ENCODE data around the gene UBTD1. TPM values are rescaled to one million over a fixed set of nuclear protein-coding genes. Genes with fewer than 3 reads are reported as not detected.
A peak's percentile ranks its signal among the peaks of the same experiment; 100 is the strongest.

Gene UBTD1
- total RNA-seq, 1 experiment from 2014 or later: 9.3 TPM

DNA sequence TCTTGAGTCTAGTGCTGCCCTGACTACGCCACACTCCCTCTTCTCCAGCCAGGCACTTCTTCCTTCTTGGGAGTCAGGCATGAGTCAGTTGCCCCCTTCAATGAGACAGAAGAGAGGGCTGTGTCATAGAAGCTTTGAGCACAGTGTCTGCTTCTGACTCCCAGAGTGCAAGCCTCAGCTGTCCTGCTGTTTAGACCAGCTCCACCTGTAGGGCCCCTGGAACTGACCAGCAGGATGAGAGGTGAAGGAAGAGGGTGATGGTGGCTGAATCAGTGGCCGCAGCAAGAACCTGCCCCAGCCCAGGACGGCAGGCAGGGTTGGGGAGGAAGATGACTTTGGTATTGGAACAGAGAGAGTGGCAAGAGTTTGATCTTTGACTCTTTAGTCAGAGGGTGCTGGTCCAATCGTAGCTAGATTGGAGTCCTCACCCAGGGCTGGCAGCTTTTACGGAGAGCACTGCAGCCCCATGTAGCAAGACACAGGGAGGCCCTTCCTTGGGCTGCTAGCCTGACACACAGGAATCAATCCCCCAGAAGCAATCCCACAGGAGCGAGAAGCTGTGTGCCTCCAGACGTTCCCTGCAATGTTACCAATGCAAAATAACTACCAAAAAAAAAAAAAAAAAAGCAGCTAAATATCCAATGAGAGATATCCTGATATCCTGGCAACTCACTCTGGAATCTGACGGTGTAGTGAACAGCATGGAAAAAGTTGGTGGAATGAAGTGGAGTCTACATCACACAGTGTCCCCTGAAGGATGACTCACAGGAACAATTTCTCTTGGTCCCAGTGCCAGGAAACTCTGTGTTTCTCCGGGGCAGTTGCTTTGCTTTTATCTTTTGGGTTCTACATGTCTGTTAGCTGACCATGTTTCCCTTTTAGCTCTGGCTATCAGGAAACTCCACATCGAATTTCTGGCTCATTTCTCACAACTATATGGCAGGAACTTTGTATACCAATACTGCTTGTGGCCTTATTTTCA is 97.7 kb downstream of the UBTD1 start:
- peaks cover 24% of the 10 kb centered on the region for H3K4me1 Mint-ChIP-seq (ENCODE audit: low read depth, unreplicated experiment)
- peak overlapping the region; percentile 60 for H3K27ac Mint-ChIP-seq (ENCODE audit: unreplicated experiment)
- no peaks in the 10 kb centered on the region for H3K27me3 Mint-ChIP-seq (ENCODE audit: unreplicated experiment)
- H3K9me3 Mint-ChIP-seq (ENCODE audit: low read depth, unreplicated experiment): no peaks in the 10 kb centered on the region
- CTCF ChIA-PET: interaction anchor here (0.6 to 2.0 kb wide), 6 partner anchors 12 to 122 kb away, joined by 3 to 10 read pairs (median 4); partner anchors contain the start of genes ANKRD2 and HOGA1
- TF ChIP-seq, protein P1, sequence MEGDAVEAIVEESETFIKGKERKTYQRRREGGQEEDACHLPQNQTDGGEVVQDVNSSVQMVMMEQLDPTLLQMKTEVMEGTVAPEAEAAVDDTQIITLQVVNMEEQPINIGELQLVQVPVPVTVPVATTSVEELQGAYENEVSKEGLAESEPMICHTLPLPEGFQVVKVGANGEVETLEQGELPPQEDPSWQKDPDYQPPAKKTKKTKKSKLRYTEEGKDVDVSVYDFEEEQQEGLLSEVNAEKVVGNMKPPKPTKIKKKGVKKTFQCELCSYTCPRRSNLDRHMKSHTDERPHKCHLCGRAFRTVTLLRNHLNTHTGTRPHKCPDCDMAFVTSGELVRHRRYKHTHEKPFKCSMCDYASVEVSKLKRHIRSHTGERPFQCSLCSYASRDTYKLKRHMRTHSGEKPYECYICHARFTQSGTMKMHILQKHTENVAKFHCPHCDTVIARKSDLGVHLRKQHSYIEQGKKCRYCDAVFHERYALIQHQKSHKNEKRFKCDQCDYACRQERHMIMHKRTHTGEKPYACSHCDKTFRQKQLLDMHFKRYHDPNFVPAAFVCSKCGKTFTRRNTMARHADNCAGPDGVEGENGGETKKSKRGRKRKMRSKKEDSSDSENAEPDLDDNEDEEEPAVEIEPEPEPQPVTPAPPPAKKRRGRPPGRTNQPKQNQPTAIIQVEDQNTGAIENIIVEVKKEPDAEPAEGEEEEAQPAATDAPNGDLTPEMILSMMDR (IDR thresholded peaks at IDR 0.05; ENCODE audit: unreplicated experiment): no peak
- no TSS peak for BruUV-seq (replicated peaks)
- peak; percentile 16 for DNase-seq
- intact Hi-C loops (cut with micrococcal nuclease; ENCODE audit: unreplicated experiment): no loop called here
- no peaks in the 10 kb centered on the region for H3K36me3 Mint-ChIP-seq (ENCODE audit: insufficient read depth, unreplicated experiment)
- H3K4me3 Mint-ChIP-seq (ENCODE audit: low read depth, unreplicated experiment): peak overlapping the region; percentile 22

DNA sequence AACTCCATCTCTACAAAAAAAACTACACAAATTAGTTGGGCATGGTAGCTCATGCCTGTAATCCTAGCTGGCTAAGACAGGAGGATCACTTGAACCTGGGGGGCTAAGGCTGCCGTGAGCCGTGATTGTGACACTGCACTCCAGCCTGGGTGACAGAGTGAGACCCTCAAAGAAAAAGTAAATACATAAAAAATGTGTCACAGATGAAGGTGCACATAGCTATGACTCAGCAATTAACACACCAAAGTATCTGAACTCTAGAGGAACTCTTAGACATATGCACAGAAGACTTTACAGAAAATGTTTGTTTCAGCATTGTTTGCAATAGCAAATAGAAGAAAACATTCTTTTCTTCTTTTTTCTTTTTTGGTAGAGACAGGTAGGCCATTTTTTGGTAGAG is 99.1 kb downstream of the UBTD1 start:
- intact Hi-C loops (cut with micrococcal nuclease; ENCODE audit: unreplicated experiment): no loop called here
- TF ChIP-seq, protein P1 (IDR thresholded peaks at IDR 0.05; ENCODE audit: unreplicated experiment): no peak
- CTCF ChIA-PET: interaction anchor here (1.0 kb wide), 1 partner anchor 25 kb away, joined by 3 read pairs; the partner anchor contains the start of gene ANKRD2
- no TSS peak for BruUV-seq (replicated peaks)
- H3K4me1 Mint-ChIP-seq (ENCODE audit: low read depth, unreplicated experiment): peaks cover 24% of the 10 kb centered on the region
- peak overlapping the region; percentile 69 for H3K27ac Mint-ChIP-seq (ENCODE audit: unreplicated experiment)
- H3K4me3 Mint-ChIP-seq (ENCODE audit: low read depth, unreplicated experiment): no peak overlapping the region
- no peaks in the 10 kb centered on the region for H3K27me3 Mint-ChIP-seq (ENCODE audit: unreplicated experiment)
- no peak for DNase-seq
- H3K36me3 Mint-ChIP-seq (ENCODE audit: insufficient read depth, unreplicated experiment): no peaks in the 10 kb centered on the region
- H3K9me3 Mint-ChIP-seq (ENCODE audit: low read depth, unreplicated experiment): no peaks in the 10 kb centered on the region

DNA sequence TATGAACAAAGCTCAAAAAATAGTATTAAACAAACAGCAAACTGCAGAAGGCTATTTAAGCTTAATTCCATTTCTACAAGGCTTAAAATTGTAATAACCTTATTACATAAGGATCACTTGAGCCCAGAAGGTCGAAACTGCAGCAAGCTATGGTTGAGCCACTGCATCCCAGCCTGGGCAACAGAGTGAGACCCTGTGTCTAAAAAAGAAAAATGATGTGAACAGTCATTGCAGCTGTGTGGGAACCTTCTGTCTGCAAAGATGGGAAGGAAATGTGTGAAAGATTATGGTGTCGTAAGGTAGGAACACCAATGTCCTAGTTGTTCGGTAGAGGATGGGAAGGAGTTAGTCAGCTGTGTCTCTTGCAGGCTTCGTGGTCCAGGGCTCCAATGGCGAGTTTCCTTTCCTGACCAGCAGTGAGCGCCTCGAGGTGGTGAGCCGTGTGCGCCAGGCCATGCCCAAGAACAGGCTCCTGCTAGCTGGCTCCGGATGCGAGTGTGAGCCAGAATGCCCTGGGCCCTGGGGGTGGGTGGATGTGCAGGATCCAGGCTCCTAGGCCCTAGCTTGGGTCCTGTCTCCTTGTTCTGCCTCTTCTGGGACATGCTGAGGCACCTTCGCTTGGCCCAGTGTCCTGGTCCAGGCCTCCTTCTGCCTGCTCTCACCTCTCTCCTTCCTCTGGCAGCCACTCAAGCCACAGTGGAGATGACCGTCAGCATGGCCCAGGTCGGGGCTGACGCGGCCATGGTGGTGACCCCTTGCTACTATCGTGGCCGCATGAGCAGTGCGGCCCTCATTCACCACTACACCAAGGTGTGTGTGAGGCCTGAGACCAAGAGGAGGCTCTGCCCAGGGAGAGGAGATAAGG is 99.9 kb downstream of the UBTD1 start:
- H3K4me1 Mint-ChIP-seq (ENCODE audit: low read depth, unreplicated experiment): peaks cover 24% of the 10 kb centered on the region
- BruUV-seq (replicated peaks): no TSS peak
- H3K27ac Mint-ChIP-seq (ENCODE audit: unreplicated experiment): no peak overlapping the region

GRCh38 chr10:97599272-97599619 is 100.5 kb downstream of the UBTD1 start:
- no peak for DNase-seq
- H3K36me3 Mint-ChIP-seq (ENCODE audit: insufficient read depth, unreplicated experiment): no peaks in the 10 kb centered on the region
- peaks cover 24% of the 10 kb centered on the region for H3K4me1 Mint-ChIP-seq (ENCODE audit: low read depth, unreplicated experiment)
- no peak overlapping the region for H3K27ac Mint-ChIP-seq (ENCODE audit: unreplicated experiment)
- CTCF ChIA-PET: no interaction called here
- BruUV-seq (replicated peaks): no TSS peak
- no peak overlapping the region for H3K4me3 Mint-ChIP-seq (ENCODE audit: low read depth, unreplicated experiment)
- TF ChIP-seq, protein P1 (IDR thresholded peaks at IDR 0.05; ENCODE audit: unreplicated experiment): no peak
- no peaks in the 10 kb centered on the region for H3K9me3 Mint-ChIP-seq (ENCODE audit: low read depth, unreplicated experiment)
- H3K27me3 Mint-ChIP-seq (ENCODE audit: unreplicated experiment): no peaks in the 10 kb centered on the region
- intact Hi-C loops (cut with micrococcal nuclease; ENCODE audit: unreplicated experiment): no loop called here

More for the DNA sequence above, 99.9 kb downstream of the UBTD1 start:
- Mint-ChIP-seq H3K36me3 (ENCODE audit: insufficient read depth, unreplicated experiment) (no peaks in the 10 kb centered on the region), H3K27me3 (ENCODE audit: unreplicated experiment) (no peaks in the 10 kb centered on the region), H3K4me3 (ENCODE audit: low read depth, unreplicated experiment) (no peak overlapping the region), H3K9me3 (ENCODE audit: low read depth, unreplicated experiment) (no peaks in the 10 kb centered on the region)
- intact Hi-C loops (cut with micrococcal nuclease; ENCODE audit: unreplicated experiment): no loop called here
- CTCF ChIA-PET: interaction anchor here (1.0 kb wide), 1 partner anchor 26 kb away, joined by 3 read pairs; the partner anchor contains the start of gene ANKRD2
- TF ChIP-seq, protein P1 (IDR thresholded peaks at IDR 0.05; ENCODE audit: unreplicated experiment): no peak
- no peak for DNase-seq
